Hepatocyte (in vitro differentiated cells): Measurements from ENCODE around the gene IL20RB. TPM values are rescaled to one million over a fixed set of nuclear protein-coding genes. Genes with fewer than 3 reads are reported as not detected.
A peak's percentile ranks its signal among the peaks of the same experiment; 100 is the strongest.

Experiments
- DNase-seq: peaks from one replicate; pipeline ENCODE4 v3.0.0-alpha.2; 2016; ENCODE audit warnings: low spot score
- H2AFZ ChIP-seq: fragments of 200-600 bp; sonication (generic); 2 replicates; pipeline ENCODE4 v1.6.0; 2016; ENCODE audit warnings: antibody characterized with exemption, mild to moderate bottlenecking
- H3K27ac ChIP-seq: fragments of 200-600 bp; sonication (generic); 2 replicates; pipeline ENCODE4 v1.5.1; 2016; ENCODE audit warnings: mild to moderate bottlenecking
- H3K27me3 ChIP-seq: fragments of 200-600 bp; sonication (generic); 2 replicates; pipeline ENCODE4 v1.6.1; 2016
- H3K36me3 ChIP-seq: fragments of 200-600 bp; sonication (generic); replicated peaks from 2 replicates; pipeline ENCODE4 v1.5.1; 2016; ENCODE audit warnings: low read depth; ENCODE audit not compliant: insufficient read depth
- H3K4me1 ChIP-seq: fragments of 200-600 bp; sonication (generic); 2 replicates; pipeline ENCODE4 v1.5.1; 2016; ENCODE audit warnings: mild to moderate bottlenecking, moderate library complexity; ENCODE audit not compliant: insufficient read depth
- H3K4me2 ChIP-seq: fragments of 200-600 bp; sonication (generic); 2 replicates; pipeline ENCODE4 v1.6.0; 2016
- H3K4me3 ChIP-seq: fragments of 200-600 bp; sonication (generic); 2 replicates; pipeline ENCODE4 v1.5.1; 2016; ENCODE audit warnings: mild to moderate bottlenecking
- H3K79me2 ChIP-seq: fragments of 200-600 bp; sonication (generic); 2 replicates; pipeline ENCODE4 v1.6.0; 2017; ENCODE audit warnings: mild to moderate bottlenecking
- H3K9me2 ChIP-seq: fragments of 200-600 bp; sonication (generic); replicated peaks from 2 replicates; pipeline ENCODE4 v1.6.0; 2017; ENCODE audit warnings: mild to moderate bottlenecking; ENCODE audit not compliant: insufficient read depth
- H3K9me3 ChIP-seq: fragments of 200-600 bp; sonication (generic); 2 replicates; pipeline ENCODE4 v1.5.1; 2016; ENCODE audit warnings: low read depth, mild to moderate bottlenecking
- H4K20me1 ChIP-seq: fragments of 200-600 bp; sonication (generic); 2 replicates; pipeline ENCODE4 v1.6.0; 2016; ENCODE audit warnings: mild to moderate bottlenecking; ENCODE audit not compliant: insufficient read depth, poor library complexity, severe bottlenecking
- EZH2 ChIP-seq: fragments of 200-600 bp; sonication (generic); IDR thresholded peaks from 2 replicates; pipeline ENCODE4 v1.6.1; 2016; ENCODE audit warnings: antibody characterized with exemption, mild to moderate bottlenecking, borderline replicate concordance
- EZH2phosphoT487 ChIP-seq: fragments of 200-600 bp; sonication (generic); IDR thresholded peaks from one replicate; pipeline ENCODE4 v1.6.1; 2018; ENCODE audit warnings: antibody characterized with exemption, mild to moderate bottlenecking, low read depth, moderate library complexity; ENCODE audit not compliant: unreplicated experiment, severe bottlenecking
- WGBS: methylation state at CpG from one replicate; pipeline ENCODE4 v1.1.6; 2016; ENCODE audit warnings: low lambda C conversion rate; ENCODE audit errors: missing lambda C conversion rate; 5-methylcytosine and 5-hydroxymethylcytosine counted together
- polyA plus RNA-seq: library from polyadenylated mRNA; unstranded; fragments of >200 nt; fragmentation: Nextera tagmentation; extraction: Ambion mirVana; gene quantifications from 2 replicates; pipeline ENCODE4 v1.2.1, GENCODE V29; 2016
- total RNA-seq: library from RNA; depleted of rRNA; stranded (reverse); fragments of >200 nt; gene quantifications from 2 replicates; pipeline ENCODE4 v1.2.3, GENCODE V29; 2014
- TF ChIP-seq, protein P1 (sequence below): fragments of 200-600 bp; sonication (generic); IDR thresholded peaks from 2 replicates; pipeline ENCODE4 v1.5.1; 2016; ENCODE audit warnings: antibody characterized with exemption, mild to moderate bottlenecking; ENCODE audit not compliant: poor library complexity

The IL20RB gene
- total and polyA plus RNA-seq, 2 experiments from 2014 or later: 0.50 to 0.59 TPM

DNA sequence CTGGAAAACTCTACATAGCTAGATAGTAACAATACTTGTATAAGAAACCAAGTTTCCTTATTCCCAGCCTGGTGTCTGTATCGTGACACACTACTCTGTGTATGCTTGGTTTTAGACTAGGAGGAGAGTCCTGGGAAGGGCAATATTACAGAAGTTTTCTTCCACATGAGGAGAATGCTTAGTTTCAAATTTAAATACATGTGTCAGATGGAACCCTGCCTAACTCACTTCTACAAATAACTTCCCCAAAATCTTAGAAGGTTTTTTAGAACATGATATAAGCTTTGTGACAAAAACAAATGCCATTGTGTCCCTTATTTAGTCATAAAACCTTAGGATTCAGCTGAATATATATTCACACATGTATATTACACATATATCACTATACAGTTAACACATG lies 7.2 kb upstream of the IL20RB start:
- no peak overlapping the region for H3K4me3 ChIP-seq
- H3K9me3 ChIP-seq: no peaks in the 10 kb centered on the region
- 95% methylated on average over 1 of the region's 1 CpG for WGBS
- H2AFZ ChIP-seq: no peak overlapping the region
- no peak for DNase-seq
- no peaks in the 10 kb centered on the region for H3K36me3 ChIP-seq
- H3K27ac ChIP-seq: no peak overlapping the region
- TF ChIP-seq, protein P1, sequence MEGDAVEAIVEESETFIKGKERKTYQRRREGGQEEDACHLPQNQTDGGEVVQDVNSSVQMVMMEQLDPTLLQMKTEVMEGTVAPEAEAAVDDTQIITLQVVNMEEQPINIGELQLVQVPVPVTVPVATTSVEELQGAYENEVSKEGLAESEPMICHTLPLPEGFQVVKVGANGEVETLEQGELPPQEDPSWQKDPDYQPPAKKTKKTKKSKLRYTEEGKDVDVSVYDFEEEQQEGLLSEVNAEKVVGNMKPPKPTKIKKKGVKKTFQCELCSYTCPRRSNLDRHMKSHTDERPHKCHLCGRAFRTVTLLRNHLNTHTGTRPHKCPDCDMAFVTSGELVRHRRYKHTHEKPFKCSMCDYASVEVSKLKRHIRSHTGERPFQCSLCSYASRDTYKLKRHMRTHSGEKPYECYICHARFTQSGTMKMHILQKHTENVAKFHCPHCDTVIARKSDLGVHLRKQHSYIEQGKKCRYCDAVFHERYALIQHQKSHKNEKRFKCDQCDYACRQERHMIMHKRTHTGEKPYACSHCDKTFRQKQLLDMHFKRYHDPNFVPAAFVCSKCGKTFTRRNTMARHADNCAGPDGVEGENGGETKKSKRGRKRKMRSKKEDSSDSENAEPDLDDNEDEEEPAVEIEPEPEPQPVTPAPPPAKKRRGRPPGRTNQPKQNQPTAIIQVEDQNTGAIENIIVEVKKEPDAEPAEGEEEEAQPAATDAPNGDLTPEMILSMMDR: no peak
- no peak for TF ChIP-seq EZH2phosphoT487
- no peak for TF ChIP-seq EZH2
- no peaks in the 10 kb centered on the region for H3K9me2 ChIP-seq
- no peaks in the 10 kb centered on the region for H3K27me3 ChIP-seq
- H3K4me1 ChIP-seq: peaks cover 15% of the 10 kb centered on the region
- no peaks in the 10 kb centered on the region for H4K20me1 ChIP-seq
- no peaks in the 10 kb centered on the region for H3K79me2 ChIP-seq
- H3K4me2 ChIP-seq: no peak overlapping the region

- H3K27me3 ChIP-seq: no peaks in the 10 kb centered on the region
- no peaks in the 10 kb centered on the region for H3K9me2 ChIP-seq
- TF ChIP-seq EZH2phosphoT487: no peak
- TF ChIP-seq, protein P1: no peak
- no peak for TF ChIP-seq EZH2
- H3K4me2 ChIP-seq: no peak overlapping the region
- no peaks in the 10 kb centered on the region for H4K20me1 ChIP-seq
- WGBS: 88% methylated on average over 1 of the region's 1 CpG
- H3K36me3 ChIP-seq: no peaks in the 10 kb centered on the region
- peaks cover 23% of the 10 kb centered on the region for H3K4me1 ChIP-seq
- no peak overlapping the region for H2AFZ ChIP-seq
- no peak overlapping the region for H3K27ac ChIP-seq
- H3K79me2 ChIP-seq: no peaks in the 10 kb centered on the region
- H3K9me3 ChIP-seq: no peaks in the 10 kb centered on the region
- DNase-seq: no peak
- no peak overlapping the region for H3K4me3 ChIP-seq
Measured at GRCh38 chr3:136952292-136952691, 5.5 kb upstream of the IL20RB start.

GRCh38 chr3:136954251-136954650 lies 3.5 kb upstream of the IL20RB start:
- Histone ChIP-seq H3K4me3 (no peak overlapping the region), H2AFZ (no peak overlapping the region), H4K20me1 (no peaks in the 10 kb centered on the region), H3K4me2 (no peak overlapping the region), H3K9me3 (no peaks in the 10 kb centered on the region), H3K36me3 (no peaks in the 10 kb centered on the region), H3K27ac (peak overlapping the region; percentile 91), H3K79me2 (no peaks in the 10 kb centered on the region), H3K27me3 (no peaks in the 10 kb centered on the region), H3K4me1 (peaks cover 19% of the 10 kb centered on the region), H3K9me2 (no peaks in the 10 kb centered on the region)
- no peak for TF ChIP-seq EZH2phosphoT487
- TF ChIP-seq, protein P1: no peak
- TF ChIP-seq EZH2: no peak
- WGBS: 100% methylated on average over 2 of the region's 2 CpGs
- DNase-seq: no peak
